GDM1 (cell line): ENCODE data around the gene TMEM39B.
"Not testable (repeated sequence)": the region's sequence is repeated elsewhere in the genome, so short reads cannot be mapped to it uniquely, and the experiment has no call there.

Experiments used
- DNase-seq: peaks from one replicate; lab custom pipeline; 2025; lab: John Stamatoyannopoulos, UW

The TMEM39B gene

DNA sequence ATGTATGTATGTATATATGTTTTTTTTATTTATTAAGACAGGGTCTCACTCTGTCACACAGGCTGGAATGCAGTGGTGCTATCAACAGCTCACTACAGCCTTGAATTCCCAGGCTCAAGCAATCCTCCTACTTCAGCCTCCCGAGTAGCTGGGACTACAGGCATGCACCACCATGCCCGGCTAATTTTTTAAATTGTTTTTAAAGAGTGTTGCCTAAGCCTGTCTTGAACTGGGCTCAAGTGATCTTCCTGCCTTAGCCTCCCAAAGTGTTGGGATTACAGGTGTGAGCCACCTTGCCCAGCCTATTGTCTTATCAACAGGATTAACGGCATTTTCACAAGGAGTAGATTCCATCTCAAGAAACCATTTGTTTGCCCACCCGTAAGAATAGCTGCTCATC lies 40.7 kb downstream of the TMEM39B start:
- not testable (repeated sequence) for DNase-seq

DNA sequence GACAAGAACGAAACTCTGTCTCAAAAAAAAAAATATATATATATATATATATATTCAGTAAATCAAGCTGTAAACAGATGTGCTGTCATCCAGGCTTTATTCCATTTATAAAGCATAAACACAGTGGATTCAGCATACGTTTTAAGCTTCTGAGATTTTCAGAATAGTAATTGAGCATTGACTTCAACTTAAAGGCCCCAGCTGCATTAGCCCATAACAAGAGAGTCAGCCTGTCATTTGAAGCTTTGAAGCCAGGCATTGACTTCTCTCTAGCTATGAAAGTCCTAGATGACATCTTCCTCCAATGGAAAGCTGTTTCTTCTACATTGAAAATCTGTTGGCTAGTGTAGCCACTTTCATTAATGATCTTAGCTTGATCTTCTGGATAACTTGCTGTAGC lies 41.7 kb downstream of the TMEM39B start:
- DNase-seq, result no peak

DNA sequence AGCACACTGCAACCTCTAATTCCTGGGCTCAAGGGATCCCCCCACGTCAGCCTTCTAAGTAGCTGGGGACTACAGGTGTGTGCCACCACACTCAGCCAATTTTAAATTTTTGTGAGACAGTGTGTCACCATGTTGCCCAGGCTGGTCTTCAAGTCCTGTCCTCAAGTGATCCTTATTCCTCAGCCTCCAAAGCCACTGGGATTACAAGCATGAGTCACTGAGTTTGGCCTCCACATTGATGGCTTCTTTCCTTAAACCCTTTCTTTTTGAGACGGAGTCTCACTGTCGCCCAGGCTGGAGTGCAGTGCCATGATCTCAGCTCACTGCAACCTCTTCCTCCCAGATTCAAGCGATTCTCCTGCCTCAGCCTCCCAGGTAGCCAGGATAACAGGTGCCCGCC lies 42.8 kb downstream of the TMEM39B start:
- DNase-seq, result no peak

DNA sequence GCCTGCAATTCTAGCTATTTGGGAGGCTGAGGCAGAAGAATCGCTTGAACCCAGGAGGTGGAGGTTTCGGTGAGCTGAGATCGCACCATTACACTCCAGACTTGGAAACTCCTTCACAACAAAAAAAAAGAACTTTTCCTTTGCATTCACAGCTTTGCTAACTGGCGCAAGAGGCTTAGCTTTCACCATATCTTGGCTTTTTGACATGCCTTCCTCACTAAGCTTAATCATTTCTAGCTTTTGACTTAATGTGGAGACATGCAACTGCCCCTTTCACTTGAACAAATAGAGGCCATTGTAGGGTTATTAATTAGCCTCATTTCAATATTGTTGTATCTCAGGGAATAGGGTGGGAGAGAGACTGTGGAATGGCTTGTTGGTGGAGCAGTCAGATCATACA lies 43.8 kb downstream of the TMEM39B start:
- no peak for DNase-seq

DNA sequence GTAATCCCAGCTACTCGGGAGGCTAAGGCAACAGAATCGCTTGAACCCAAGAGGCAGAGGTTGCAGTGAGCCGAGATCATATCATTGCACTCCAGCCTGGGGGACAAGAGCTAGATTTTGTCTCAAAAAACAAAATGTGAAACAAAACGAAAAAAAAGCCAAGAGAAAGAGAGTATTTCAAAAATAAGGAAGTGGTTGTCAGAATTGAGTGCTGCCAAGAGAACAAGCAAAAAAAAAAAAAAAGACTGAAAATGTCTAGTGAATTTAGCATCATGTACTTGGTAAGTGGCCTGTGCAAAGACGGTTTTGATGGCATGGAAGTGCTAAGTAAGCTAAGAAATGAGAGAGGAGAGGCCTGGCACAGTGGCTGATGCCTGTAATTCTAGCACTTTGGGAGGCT lies 49.4 kb downstream of the TMEM39B start:
- DNase-seq, result no peak

DNA sequence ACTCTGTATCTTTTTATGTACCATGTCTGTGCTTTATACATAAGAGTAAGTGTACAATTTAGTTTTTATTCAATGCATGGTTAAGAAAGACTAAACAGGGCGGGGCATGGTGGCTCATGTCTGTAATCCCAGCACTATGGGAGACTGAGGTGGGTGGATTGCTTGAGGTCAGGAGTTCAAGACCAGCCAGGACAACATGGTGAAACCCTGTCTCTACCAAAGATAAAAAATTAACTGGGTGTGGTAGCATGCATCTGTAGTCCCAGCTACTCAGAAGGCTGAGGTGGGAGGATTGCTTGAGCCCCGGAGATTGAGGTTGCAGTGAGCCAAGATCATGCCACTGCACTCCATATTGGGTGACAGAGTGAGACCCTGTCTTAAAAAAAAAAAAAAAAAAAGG lies 50.6 kb downstream of the TMEM39B start:
- DNase-seq, result not testable (repeated sequence)

DNA sequence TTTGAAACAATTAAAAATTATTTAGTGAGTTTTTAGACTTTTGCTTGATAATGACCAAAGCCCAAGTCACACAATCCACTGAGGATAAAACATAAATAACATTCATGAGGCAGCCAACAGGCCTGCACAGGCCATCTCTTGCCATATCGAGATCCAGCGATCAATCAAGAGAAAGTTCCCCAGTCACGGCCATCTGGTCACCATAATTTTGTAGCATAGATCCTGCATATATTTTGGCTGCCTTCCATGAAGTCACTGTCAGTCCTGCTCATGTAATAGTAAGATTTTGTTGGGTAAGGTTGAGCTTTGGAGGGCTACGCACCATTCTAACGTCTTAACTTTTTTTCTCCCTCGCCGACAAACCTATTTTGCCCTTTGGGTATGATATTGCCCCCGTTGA lies 52.6 kb downstream of the TMEM39B start:
- no peak for DNase-seq

DNA sequence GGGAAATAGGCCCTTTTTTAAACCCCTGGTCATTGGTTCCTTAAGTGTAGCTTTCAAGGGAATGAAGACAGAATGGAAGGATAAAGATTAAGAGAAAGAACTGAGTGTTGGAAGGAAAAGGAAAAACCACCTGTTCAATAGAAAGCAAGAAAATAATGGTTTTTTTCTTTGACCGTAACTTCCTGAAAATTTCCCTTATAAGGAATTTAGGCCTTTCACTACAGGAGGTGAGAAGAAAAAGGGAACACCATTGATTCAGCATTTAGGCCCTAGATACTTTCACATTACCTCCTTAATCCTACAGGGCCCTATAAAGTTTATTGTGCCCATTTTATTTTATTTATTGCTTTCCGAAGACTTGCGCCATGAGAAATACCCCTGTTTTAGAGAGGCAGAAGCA lies 54.0 kb downstream of the TMEM39B start:
- DNase-seq, result no peak

DNA sequence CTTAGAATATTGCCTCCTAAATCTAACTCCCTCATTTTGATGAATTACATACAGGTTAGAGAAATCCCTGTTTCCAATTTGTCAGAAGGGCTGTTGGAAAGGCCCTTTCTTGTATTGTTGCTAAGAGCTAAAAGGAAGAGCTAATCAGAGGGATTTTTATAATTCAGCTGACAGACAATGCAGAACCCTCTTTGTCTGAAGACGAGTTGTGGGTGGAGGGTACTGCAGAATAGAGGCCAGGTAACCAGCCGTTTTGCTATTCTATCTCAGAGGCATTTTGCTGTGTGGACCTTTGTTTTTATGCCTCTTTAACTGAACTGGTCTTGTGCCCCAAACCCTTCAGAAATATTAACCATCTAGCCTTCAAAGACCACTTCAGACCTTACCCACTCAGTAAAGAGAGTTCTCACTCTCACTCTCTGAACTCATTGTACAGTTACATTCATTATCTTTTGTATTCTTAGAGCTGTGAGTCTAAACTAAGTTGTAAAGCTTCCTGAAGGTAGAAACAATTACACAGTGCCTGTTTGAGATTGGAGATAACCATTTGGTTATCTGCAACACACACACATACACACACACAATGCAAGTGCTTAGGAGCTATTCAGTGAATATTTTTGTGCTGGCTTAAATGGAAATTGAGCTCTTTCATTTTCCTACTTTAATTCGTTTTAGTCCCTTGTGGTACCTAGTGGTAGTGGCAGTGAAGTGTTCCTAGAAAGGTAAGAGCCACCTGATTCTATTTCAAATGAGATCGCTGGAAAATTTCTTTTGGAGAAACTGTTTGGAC lies 54.9 kb downstream of the TMEM39B start:
- DNase-seq, result no peak

DNA sequence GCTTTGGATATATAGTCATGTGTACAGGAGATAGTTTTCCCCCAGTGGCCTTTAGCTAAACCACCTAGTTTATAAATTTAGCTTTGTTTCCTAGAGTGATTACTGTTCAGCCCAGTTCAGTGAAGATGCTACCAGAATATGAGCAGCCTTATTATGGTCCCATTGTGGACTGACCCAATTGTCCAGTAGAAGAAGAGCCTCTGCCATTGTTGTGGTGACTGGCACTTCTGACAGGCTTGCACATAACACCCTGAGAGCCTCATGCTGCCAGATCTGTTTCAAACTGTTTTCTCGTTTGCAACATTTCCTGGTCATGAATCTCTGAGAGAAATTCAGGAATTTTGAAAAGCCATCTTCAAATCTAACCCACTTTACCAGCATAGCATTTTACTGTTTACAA lies 55.7 kb downstream of the TMEM39B start:
- no peak for DNase-seq

DNA sequence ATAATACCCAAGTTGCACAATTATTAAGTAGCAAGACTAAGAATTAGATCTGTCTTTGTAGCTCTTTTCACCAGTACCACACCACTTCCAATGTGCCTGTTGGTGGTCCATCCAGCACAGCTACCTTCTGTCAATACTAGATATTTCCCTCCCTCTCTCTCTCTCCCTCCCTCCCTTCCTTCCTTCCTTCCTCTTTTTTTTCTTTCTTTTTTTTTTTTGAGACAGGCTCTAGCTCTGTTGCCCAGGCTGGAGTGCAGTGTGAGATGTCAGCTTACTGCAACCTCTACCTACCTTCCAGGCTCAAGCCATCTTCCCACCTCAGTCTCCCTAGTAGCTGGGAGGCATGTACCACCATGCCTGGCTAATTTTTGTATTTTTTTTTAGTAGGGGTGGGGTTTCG lies 56.2 kb downstream of the TMEM39B start:
- no peak for DNase-seq

DNA sequence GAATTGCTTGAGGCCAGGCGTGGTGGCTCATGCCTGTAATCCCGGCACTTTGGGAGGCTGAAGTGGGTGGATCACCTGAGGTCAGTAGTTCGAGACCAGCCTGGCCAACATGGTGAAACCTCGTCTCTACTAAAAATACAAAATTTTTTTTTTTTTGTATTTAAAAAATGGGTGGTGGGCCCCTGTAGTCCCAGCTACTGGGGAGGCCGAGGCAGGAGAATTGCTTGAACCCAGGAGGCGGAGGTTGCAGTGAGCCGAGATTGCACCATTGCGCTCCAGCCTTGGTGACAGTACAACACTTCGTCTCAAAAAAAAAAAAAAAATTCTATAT lies 61.2 kb downstream of the TMEM39B start:
- not testable (repeated sequence) for DNase-seq

DNA sequence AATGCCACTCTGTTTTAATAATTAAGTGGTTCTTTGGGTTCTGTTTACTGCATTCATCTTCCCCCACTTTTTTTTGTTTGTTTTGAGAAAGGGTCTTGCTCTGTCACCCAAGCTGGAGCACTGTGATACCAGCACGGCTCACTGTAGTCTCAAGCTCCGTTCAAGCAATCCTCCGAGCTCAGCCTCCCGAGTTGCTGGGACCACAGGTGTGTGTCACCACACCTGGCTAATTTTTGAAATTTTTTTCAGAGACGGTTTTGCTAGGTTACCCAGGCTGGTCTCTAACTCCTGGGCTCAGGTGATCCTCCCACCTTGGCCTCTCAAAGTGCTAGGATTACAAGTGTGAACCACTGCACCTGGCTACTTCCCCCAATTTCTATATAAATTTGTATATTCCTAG lies 64.4 kb downstream of the TMEM39B start:
- no peak for DNase-seq

DNA sequence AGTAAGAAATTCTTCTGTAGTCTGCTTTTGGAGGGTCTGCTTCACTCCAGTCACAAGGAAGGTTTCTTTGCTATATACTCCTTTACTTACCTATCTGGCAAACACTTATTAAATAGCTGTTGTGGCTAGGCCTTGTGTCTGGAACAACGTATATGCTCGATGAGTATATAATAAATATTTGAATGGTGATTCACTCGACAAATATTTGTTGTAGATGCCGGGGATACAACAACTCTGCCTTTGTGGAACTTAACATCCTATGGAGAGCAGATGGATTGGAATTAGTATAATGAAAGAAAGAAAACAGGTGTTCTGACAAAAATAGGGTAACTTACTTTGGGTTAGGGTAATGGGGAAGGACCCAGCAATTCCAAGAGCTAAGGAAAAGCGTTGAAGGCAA lies 66.2 kb downstream of the TMEM39B start:
- DNase-seq, result no peak

DNA sequence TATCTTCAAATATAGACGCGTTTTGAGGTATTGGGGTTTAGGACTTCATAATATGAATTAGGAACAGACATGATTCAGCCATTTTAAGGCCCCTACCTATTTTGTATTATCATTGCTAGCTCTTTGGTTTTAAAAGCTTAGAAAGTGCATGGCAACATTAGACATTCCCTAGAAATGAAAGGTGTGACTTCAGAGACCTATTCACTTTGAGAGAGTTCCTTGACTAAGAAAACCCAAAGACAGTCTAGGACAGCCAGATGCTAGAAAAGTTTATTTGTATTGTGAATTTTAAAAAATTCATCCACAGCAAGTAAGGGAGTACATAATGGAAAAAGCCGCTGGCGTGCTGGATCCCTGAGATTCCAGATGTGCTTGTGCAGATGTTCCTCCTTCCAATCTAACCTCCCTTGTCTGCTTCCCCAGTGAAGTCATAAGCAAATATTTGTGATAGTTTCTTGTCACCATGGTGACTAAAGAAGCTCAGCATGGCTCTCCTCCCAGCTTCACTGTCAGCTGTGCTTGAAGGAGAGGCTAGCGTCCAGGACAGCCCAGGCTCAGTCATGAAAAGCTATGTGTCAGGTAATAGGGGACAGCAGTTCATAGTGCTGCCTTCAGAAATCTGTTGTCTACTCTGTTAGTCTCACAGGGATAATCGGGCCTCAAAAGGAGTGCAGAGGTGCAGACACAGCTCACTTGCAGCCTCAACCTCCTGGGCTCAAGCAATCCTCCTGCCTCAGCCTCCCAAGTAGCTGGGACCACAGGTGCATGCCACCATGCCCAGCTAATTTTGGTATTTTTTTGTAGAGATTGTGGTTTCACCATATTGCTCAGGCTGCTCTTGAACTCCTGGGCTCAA lies 69.9 kb downstream of the TMEM39B start:
- no peak for DNase-seq

DNA sequence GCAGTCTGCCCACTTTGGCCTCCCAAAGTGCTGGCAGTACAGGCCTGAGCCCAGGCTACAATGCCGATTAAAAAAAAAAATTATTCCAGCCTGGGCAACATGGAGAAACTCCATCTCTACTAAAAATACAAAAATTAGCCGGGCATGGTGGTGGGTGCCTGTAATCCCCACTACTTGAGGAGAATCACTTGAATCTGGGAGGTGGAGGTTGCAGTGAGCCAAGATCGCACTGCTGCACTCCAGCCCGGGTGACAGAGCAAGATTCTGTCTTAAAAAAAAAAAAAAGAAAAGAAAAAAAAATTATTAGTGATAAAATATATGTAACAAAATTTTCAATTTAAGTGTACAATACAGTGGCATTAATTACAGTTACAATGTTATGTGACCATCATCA lies 70.6 kb downstream of the TMEM39B start:
- not testable (repeated sequence) for DNase-seq

DNA sequence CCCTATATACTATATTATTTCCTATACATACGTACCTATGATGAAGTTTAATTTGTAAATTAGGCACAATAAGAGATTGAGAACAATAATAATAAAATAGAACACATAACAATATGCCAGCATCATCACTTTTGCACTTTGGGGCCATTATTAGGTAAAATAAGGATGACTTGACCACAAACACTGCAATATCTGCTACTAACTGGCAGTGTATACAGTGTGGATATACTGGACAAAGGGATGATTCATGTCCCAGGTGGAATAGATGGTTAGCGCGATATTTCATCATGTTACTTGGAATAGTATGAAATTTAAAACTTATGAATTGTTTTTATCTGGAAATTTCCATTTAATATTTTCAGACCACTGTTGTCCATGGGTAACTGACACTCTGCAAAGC lies 71.3 kb downstream of the TMEM39B start:
- DNase-seq, result no peak

DNA sequence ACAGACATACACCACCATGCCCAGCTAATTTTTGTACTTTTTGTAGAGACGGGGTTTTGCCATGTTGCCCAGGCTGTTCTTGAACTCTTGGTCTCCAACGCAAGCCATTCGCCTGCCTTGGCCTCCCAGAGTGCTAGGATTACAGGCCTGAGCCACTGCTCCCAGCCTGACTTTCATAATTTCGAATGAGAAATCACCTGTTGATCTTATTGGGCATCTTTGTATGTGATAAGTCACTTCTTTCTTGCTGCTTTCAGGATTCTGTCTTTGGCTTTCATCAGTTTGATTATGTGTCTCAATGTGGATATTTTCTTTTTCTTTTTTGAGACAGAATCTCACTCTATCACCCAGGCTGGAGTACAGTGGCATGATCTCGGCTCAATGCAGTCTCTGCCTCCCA lies 75.1 kb downstream of the TMEM39B start:
- not testable (repeated sequence) for DNase-seq

DNA sequence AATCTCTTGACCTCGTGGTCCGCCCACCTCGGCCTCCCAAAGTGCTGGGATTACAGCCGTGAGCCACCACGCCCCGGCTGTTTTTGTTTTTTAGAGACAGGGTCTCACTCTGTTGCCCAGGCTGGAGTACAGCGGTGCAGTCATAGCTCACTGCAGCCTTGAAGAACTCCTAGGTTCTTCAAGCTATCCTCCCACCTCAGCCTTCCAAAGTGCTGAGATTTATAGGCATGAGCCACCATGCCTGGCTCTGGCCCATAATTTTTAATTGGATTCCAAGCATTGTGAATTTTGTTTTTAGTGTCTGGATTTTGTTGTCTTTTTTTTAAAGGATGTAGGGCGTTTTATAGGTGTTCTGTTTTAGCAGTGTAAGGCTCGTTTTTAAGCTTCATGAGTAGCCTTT lies 78.1 kb downstream of the TMEM39B start:
- DNase-seq, result no peak

DNA sequence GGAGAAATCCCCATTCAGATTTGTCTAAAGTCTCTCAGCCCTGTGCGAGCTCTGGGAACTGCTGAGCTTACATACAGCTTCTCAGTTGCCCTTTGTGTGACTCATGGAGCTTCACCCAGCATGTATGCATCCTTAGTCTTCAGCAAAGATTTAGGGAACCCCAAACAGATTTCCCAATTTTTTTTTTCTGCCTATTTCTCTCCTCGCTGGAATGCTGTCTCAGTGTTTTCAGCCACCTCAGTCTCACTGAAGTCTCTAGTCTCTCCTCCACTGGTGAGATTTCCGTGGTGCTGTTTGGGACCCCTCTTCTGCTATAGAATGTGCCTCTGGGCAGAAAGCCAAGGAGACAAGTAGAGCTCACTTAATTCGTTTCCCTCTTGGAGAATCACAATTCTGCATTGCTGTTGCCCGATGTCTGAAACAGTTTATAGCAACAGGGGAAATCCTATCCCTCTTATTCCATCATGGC lies 78.6 kb downstream of the TMEM39B start:
- no peak for DNase-seq
